Stimulated activated CD4-positive, alpha-beta T cell treated with anti-CD3 and anti-CD28 coated beads, Interleukin-1b, Interleukin-23, amount 100 ng/mL, for 48 hours (primary cell): ENCODE data around the gene CSAG1.
"Not testable (repeated sequence)": the region's sequence is repeated elsewhere in the genome, so short reads cannot be mapped to it uniquely, and the experiment has no call there.

ENCODE experiments used
- DNase-seq: peaks from one replicate; pipeline ENCODE4 v3.0.0-alpha.2; 2020

Gene CSAG1, protein sequence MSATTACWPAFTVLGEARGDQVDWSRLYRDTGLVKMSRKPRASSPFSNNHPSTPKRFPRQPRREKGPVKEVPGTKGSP

DNA sequence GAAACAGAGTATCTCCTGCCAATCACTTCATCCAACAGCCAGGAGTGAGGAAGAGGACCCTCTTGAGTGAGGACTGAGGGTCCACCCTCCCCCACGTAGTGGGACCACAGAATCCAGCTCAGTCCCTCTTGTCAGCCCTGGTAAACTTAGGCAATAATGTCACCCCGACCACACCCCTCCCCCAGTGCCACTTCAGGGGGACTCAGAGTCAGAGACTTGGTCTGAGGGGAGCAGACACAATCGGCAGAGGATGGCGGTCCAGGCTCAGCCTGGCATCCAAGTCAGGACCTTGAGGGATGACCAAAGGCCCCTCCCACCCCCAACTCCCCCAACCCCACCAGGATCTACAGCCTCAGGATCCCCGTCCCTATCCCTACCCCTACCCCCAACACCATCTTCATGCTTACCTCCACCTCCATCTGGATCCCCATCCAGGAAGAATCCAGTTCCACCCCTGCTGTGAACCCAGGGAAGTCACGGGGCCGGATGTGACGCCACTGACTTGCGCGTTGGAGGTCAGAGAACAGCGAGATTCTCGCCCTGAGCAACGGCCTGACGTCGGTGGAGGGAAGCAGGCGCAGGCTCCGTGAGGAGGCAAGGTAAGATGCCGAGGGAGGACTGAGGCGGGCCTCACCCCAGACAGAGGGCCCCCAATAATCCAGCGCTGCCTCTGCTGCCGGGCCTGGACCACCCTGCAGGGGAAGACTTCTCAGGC lies at the start of gene CSAG1, which contains the start of gene MAGEA12:
Gene CSAG1, minus strand, starts transcription at position 461 of the 715 bp plus-strand sequence. CDS start 1,261 bp downstream, outside the sequence.
Gene MAGEA12, plus strand, starts transcription at position 497 of the 715 bp plus-strand sequence. CDS start 2,405 bp downstream, outside the sequence.
- DNase-seq: no peak

GRCh38 chrX:152769549-152770289 lies 36.2 kb upstream of the CSAG1 start, which contains the start of gene MAGEA6:
Gene MAGEA6, minus strand, starts transcription at chrX:152769689. Its CDS starts 2,039 bp downstream, at chrX:152767650.
- DNase-seq: not testable (repeated sequence)

DNA sequence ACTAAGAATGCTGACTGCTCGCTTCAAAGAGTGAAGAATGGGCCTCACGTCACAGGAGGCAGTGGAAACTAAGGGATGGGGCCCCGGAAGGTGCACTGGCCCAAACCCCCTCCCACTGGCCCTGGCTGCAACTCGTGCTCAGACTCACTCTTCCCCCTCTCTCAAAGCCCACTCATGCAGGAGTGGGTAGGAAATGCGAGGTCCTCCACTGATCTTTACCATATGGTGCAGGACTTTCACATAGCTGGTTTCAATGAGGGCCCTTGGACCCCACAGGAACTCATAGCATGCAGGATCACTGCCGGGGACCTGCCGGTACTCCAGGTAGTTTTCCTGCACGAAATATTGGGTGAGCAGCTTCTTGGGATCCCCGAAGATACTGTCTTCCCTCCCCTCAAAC lies 33.0 kb upstream of the CSAG1 start:
- not testable (repeated sequence) for DNase-seq

DNA sequence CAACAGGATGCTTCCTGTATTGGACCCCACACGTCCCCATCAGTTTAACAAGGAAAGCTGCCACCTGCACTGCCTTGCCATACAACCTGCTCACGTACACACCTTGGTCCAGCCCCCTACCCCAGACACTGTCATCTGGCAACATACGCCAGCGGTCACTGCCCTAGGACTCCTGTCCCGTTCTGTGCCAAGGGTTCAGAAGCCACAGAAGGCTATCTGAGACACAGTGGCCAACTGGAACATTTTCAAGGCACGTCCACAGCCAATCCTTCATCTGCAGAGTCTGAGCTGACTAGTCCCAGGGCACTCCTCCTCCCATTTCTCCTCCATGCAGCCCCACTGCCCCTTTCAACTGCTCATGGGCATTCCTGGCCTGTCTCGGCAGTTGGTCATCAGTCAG lies 28.1 kb upstream of the CSAG1 start:
- not testable (repeated sequence) for DNase-seq

DNA sequence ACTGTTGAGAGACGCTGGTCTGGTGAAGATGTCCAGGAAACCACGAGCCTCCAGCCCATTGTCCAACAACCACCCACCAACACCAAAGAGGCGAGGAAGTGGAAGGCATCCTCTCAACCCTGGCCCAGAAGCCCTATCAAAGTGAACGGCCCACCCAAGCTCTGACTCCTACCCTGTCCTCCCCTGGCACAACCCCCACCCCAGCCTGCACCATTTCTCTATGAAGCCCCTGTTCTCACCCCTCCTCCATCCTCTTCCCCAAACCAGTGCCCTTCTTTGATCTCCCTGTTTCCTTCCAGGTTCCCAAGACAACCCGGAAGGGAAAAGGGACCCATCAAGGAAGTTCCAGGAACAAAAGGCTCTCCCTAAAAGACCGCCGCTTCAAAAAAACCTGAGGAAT lies 26.0 kb upstream of the CSAG1 start:
- DNase-seq: not testable (repeated sequence)

GRCh38 chrX:152758918-152759317 lies 25.4 kb upstream of the CSAG1 start, which contains the start of gene CSAG3:
Gene CSAG3, plus strand, starts transcription at chrX:152759218.
- not testable (repeated sequence) for DNase-seq

DNA sequence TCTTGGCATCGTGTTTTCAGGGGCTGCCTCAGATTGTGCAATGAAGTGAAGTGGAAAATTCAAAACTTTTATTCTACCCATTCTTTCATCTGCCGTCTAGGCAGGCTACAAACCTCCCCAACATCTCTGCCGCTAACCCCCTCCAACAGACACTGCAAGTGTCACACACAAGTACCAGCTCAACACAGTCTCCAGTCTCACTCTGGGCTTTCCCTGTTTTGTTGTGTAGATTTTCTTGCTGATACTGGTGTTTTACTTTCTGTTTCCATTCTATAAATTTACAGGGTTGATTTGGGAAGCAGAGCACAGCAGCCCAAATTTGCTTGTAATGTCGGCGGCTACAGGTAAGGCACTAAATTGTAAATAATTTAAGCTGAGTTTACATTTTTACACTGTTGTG lies 21.4 kb upstream of the CSAG1 start:
- not testable (repeated sequence) for DNase-seq

DNA sequence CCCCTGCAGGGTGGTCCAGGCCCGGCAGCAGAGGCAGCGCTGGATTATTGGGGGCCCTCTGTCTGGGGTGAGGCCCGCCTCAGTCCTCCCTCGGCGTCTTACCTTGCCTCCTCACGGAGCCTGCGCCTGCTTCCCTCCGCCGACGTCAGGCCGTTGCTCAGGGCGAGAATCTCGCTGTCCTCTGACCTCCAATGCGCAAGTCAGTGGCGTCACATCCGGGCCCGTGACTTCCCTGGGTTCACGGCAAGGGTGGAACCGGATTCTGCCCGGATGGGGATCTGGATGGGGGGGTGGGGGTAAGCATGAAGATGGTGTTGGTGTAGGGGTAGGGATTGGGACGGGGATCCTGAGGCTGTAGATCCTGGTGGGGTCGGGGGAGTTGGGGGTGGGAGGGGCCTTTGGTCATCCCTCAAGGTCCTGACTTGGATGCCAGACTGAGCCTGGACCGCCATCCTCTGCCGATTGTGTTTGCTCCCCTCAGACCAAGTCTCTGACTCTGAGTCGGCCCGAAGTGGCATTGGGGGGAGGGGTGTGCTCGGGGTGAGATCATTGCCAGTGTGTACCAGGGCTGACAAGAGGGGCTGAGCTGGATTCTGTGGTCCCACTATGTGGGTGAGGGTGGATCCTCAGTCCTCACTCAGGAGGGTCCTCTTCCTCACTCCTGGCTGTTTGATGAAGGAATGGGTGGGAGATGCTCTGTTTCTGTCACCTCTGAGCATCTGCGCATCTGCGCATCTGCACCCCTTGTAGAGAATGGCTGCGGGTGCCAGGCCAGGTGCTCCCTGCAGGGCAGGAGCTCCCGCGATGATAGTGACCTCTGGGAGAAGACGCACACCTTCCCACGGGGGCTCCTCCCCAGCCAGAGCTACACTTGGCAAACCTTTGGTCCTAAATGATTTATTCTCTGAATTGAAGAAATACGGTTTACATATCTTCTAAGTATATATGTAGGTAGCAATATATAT lies 20.4 kb upstream of the CSAG1 start, which contains the start of gene MAGEA2:
Gene MAGEA2, minus strand, starts transcription at position 157 of the 965 bp plus-strand sequence. CDS start 2,479 bp downstream, outside the sequence.
- DNase-seq: not testable (repeated sequence)

- no peak for DNase-seq
Observed at GRCh38 chrX:152738560-152738959, 5.0 kb upstream of the CSAG1 start.

- not testable (repeated sequence) for DNase-seq
Observed at GRCh38 chrX:152736528-152736927, 3.0 kb upstream of the CSAG1 start.

DNA sequence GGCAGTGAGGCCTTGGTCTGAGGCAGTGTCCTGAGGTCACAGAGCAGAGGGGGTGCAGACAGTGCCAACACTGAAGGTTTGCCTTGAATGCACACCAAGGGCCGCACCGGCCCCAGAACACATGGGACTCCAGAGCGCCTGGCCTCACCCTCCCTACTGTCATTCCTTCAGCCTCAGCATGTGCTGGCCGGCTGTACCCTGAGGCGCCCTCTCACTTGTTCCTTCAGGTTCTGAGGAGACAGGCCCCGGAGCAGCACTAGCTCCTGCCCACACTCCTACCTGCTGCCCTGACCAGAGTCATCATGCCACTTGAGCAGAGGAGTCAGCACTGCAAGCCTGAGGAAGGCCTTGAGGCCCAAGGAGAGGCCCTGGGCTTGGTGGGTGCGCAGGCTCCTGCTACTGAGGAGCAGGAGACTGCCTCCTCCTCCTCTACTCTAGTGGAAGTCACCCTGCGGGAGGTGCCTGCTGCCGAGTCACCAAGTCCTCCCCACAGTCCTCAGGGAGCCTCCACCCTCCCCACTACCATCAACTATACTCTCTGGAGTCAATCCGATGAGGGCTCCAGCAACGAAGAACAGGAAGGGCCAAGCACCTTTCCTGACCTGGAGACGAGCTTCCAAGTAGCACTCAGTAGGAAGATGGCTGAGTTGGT lies 2.5 kb upstream of the CSAG1 start:
- no peak for DNase-seq

DNA sequence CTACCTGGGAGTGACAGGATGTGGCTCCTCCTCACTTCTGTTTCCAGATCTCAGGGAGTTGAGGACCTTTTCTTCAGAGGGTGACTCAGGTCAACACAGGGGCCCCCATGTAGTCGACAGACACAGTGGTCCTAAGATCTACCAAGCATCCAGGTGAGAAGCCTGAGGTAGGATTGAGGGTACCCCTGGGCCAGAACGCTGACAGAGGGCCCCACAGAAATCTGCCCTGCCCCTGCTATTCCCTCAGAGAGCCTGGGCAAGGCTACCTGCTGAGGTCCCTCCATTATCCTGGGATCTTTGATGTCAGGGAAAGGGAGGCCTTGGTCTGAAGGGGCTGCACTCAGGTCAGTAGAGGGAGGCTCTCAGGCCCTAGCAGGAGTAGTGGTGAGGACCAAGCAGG lies 1.6 kb upstream of the CSAG1 start:
- no peak for DNase-seq

DNA sequence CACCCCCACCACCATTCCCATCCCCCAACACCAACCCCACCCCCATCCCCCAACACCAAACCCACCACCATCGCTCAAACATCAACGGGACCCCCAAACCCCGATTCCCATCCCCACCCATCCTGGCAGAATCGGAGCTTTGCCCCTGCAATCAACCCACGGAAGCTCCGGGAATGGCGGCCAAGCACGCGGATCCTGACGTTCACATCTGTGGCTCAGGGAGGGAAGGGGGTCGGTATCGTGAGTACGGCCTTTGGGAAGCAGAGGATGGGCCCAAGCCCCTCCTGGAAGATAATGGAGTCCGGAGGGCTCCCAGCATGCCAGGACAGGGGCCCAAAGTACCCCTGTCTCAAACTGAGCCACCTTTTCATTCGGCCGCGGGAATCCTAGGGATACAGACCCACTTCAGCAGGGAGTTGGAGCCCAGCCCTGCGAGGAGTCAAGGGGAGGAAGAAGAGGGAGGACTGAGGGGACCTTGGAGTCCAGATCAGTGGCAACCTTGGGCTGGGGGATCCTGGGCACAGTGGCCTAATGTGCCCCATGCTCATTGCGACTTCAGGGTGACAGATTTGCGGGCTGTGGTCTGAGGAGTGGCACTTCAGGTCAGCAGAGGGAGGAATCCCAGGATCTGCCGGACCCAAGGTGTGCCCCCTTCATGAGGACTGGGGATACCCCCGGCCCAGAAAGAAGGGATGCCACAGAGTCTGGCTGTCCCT lies 780 bp upstream of the CSAG1 start:
- not testable (repeated sequence) for DNase-seq

- no peak for DNase-seq
Observed at GRCh38 chrX:152725409-152725808, 8.1 kb downstream of the CSAG1 start.

DNA sequence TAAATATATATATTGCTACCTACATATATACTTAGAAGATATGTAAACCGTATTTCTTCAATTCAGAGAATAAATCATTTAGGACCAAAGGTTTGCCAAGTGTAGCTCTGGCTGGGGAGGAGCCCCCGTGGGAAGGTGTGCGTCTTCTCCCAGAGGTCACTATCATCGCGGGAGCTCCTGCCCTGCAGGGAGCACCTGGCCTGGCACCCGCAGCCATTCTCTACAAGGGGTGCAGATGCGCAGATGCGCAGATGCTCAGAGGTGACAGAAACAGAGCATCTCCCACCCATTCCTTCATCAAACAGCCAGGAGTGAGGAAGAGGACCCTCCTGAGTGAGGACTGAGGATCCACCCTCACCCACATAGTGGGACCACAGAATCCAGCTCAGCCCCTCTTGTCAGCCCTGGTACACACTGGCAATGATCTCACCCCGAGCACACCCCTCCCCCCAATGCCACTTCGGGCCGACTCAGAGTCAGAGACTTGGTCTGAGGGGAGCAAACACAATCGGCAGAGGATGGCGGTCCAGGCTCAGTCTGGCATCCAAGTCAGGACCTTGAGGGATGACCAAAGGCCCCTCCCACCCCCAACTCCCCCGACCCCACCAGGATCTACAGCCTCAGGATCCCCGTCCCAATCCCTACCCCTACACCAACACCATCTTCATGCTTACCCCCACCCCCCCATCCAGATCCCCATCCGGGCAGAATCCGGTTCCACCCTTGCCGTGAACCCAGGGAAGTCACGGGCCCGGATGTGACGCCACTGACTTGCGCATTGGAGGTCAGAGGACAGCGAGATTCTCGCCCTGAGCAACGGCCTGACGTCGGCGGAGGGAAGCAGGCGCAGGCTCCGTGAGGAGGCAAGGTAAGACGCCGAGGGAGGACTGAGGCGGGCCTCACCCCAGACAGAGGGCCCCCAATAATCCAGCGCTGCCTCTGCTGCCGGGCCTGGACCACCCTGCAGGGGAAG lies 19.4 kb downstream of the CSAG1 start, which contains the start of gene MAGEA2B:
Gene MAGEA2B, plus strand, starts transcription at position 814 of the 973 bp plus-strand sequence. CDS start 2,479 bp downstream, outside the sequence.
- DNase-seq: not testable (repeated sequence)

- not testable (repeated sequence) for DNase-seq
Observed at GRCh38 chrX:152713195-152713594, 20.3 kb downstream of the CSAG1 start.

DNA sequence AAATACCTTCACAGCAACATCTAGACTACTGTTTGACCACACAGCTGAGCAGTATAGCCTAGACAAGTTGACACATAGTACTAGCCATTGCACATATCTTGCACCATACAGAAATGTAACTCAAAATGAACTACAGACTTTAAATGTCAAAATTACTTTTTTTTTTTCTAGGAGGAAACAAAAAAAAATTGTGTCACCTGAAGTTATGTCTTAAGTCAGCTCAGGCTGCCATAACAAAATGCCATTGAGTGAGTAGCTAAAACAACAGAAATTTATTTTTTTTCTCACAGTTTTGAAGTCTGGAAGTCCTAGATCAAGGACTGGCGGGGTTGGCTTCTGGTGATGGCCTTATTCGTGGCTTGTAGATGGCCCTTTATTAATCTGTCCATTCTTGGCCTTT lies 24.3 kb downstream of the CSAG1 start, which contains the start of gene CSAG2:
Gene CSAG2, minus strand, starts transcription at position 101 of the 400 bp plus-strand sequence. CDS start 161 bp downstream, outside the sequence.
- DNase-seq: not testable (repeated sequence)

DNA sequence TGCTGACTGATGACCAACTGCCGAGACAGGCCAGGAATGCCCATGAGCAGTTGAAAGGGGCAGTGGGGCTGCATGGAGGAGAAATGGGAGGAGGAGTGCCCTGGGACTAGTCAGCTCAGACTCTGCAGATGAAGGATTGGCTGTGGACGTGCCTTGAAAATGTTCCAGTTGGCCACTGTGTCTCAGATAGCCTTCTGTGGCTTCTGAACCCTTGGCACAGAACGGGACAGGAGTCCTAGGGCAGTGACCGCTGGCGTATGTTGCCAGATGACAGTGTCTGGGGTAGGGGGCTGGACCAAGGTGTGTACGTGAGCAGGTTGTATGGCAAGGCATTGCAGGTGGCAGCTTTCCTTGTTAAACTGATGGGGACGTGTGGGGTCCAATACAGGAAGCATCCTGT lies 27.0 kb downstream of the CSAG1 start:
- DNase-seq: not testable (repeated sequence)

GRCh38 chrX:152700390-152700789 lies 33.1 kb downstream of the CSAG1 start:
- not testable (repeated sequence) for DNase-seq
